ENCODE results near the gene JPH2.

JPH2 gene

GRCh38 chr20:44073675-44074071 lies 113.3 kb downstream of the JPH2 start:
- TF ChIP-seq, protein P1, sequence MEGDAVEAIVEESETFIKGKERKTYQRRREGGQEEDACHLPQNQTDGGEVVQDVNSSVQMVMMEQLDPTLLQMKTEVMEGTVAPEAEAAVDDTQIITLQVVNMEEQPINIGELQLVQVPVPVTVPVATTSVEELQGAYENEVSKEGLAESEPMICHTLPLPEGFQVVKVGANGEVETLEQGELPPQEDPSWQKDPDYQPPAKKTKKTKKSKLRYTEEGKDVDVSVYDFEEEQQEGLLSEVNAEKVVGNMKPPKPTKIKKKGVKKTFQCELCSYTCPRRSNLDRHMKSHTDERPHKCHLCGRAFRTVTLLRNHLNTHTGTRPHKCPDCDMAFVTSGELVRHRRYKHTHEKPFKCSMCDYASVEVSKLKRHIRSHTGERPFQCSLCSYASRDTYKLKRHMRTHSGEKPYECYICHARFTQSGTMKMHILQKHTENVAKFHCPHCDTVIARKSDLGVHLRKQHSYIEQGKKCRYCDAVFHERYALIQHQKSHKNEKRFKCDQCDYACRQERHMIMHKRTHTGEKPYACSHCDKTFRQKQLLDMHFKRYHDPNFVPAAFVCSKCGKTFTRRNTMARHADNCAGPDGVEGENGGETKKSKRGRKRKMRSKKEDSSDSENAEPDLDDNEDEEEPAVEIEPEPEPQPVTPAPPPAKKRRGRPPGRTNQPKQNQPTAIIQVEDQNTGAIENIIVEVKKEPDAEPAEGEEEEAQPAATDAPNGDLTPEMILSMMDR (IDR thresholded peaks at IDR 0.05), result no peak
- Mint-ChIP-seq H3K4me3 (no peak overlapping the region), H3K9me3 (no peaks in the 10 kb centered on the region), H3K36me3 (ENCODE audit: low read depth) (no peaks in the 10 kb centered on the region), H3K4me1 (peaks cover 6% of the 10 kb centered on the region), H3K27me3 (ENCODE audit: low read depth, poor library complexity) (peaks cover 15% of the 10 kb centered on the region), H3K27ac (no peak overlapping the region)
- no peak for DNase-seq

GRCh38 chr20:44073011-44073674 lies 113.8 kb downstream of the JPH2 start:
- no peak for DNase-seq
- H3K27me3 Mint-ChIP-seq (ENCODE audit: low read depth, poor library complexity), result peaks cover 19% of the 10 kb centered on the region
- no peaks in the 10 kb centered on the region for H3K36me3 Mint-ChIP-seq (ENCODE audit: low read depth)
- no peaks in the 10 kb centered on the region for H3K9me3 Mint-ChIP-seq
- TF ChIP-seq, protein P1 (IDR thresholded peaks at IDR 0.05), result no peak
- peaks cover 6% of the 10 kb centered on the region for H3K4me1 Mint-ChIP-seq
- H3K27ac Mint-ChIP-seq, result no peak overlapping the region
- H3K4me3 Mint-ChIP-seq, result no peak overlapping the region

- H3K27ac Mint-ChIP-seq, result no peak overlapping the region
- no peaks in the 10 kb centered on the region for H3K9me3 Mint-ChIP-seq
- H3K27me3 Mint-ChIP-seq (ENCODE audit: low read depth, poor library complexity), result peaks cover 20% of the 10 kb centered on the region
- H3K4me3 Mint-ChIP-seq, result no peak overlapping the region
- TF ChIP-seq, protein P1 (IDR thresholded peaks at IDR 0.05), result no peak
- peaks cover 6% of the 10 kb centered on the region for H3K4me1 Mint-ChIP-seq
- no peaks in the 10 kb centered on the region for H3K36me3 Mint-ChIP-seq (ENCODE audit: low read depth)
- DNase-seq, result no peak
Measured at GRCh38 chr20:44072384-44072783, 114.6 kb downstream of the JPH2 start.

DNA sequence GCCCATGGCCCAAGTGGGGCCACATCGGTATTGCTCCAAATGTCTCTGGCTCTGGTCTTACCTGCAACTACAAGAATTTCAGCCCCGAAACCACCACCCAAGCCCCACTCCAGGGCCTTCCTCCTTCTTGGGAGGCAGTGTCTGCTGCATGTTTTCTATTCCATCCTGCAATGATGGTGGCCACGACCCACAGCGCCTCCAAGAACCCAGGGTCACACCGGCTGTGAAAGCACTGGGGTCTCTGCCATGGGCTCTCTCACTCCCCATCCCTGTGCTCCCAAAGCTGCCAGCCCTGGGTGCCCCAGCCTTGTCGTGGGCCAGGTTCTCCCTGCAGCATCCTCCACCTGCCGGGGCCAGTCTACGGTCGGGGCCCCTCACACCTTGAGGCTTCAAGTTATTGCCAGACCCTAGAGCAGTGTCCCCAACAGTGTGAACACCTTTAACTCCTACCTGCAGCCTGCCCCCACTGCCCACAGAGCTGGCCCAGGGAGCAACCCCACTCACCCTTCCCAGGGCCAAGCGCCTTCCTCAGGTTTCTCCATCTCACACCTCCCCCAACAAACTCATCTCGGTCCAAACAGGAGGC lies 115.4 kb downstream of the JPH2 start:
- H3K9me3 Mint-ChIP-seq, result no peaks in the 10 kb centered on the region
- no peak overlapping the region for H3K4me3 Mint-ChIP-seq
- H3K4me1 Mint-ChIP-seq, result peaks cover 6% of the 10 kb centered on the region
- no peak for DNase-seq
- no peaks in the 10 kb centered on the region for H3K36me3 Mint-ChIP-seq (ENCODE audit: low read depth)
- H3K27me3 Mint-ChIP-seq (ENCODE audit: low read depth, poor library complexity), result peaks cover 20% of the 10 kb centered on the region
- TF ChIP-seq, protein P1 (IDR thresholded peaks at IDR 0.05), result no peak
- H3K27ac Mint-ChIP-seq, result no peak overlapping the region

DNA sequence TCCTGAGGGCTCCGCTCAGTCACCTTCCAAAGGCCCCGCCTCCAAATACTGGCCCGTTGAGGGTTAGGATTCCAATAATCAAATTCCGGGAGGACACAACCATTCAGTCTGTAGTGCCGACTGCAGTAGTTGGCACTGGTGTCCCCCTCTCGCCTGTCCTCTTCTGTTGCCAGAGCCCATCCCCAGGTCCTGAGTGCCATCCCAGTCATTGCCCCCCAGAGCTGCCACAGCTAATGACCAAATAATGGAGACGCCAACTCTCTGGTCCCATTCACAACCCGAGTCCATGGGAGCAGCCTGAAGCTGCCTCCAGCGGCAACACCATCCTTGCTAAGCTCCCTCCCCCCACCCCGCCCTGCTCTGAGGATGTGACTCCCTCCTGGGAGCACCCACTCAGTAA lies 115.9 kb downstream of the JPH2 start:
- TF ChIP-seq, protein P1 (IDR thresholded peaks at IDR 0.05), result no peak
- Mint-ChIP-seq H3K9me3 (no peaks in the 10 kb centered on the region), H3K36me3 (ENCODE audit: low read depth) (no peaks in the 10 kb centered on the region), H3K4me1 (peaks cover 6% of the 10 kb centered on the region), H3K27ac (no peak overlapping the region), H3K4me3 (no peak overlapping the region), H3K27me3 (ENCODE audit: low read depth, poor library complexity) (peaks cover 19% of the 10 kb centered on the region)
- DNase-seq, result no peak

Measured in nephron progenitor cell (in vitro differentiated cells).